ENCODE results near the gene PLA2G6.
"Not testable (repeated sequence)": the region's sequence is repeated elsewhere in the genome, so short reads cannot be mapped to it uniquely, and the experiment has no call there.

Gene PLA2G6

DNA sequence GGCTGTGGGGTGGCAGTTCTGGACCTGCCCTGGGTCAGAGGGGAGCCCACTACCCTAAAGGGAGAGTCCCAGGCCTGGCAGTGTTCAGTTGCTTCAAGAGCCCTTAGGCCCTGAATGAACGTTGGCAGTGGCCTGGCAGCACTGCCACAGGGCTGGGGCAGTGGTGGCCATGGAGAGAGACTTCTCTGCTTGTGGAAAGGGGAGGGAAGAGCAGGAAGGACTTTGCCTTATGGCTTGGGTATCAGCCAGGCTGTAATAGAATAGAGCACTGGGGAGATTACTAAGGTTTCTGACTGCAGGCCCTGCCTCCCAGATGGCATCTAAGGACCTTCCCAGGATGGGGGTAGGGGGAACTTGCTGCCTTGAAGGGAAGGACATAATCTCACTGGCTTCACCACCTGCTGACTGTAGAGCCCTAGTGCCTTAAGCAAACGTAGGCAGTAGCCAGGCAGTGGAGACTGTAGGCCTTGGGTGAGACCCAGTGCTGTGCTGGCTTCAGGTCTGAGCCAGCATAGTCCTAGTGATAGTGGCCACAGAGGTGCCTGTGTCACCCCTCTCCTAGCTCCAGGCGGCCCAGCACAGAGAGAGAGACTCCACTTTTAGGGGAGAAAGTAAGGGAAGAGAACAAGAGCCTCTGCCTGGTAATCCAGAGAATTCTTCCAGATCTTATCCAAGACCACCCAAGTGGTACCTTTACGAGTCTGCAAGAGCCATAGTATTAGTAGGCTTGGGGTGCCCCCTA lies 27.6 kb downstream of the PLA2G6 start:
- H3K27me3 ChIP-seq (ENCODE audit: control insufficient read depth in 3 of 3, insufficient read depth in 3 of 3, low read depth in 1 of 3, low read length in 3 of 3): no peaks in the 10 kb centered on the region
- peak overlapping the region; percentile 48 for H3K18ac ChIP-seq (ENCODE audit: low read length)
- peaks cover 0 to 4% of the 10 kb centered on the region in 2 donors for H3K9me3 ChIP-seq (replicated peaks in 1 of 2; ENCODE audit: control insufficient read depth in 2 of 2, insufficient read depth in 1 of 2, low read depth in 1 of 2, low read length in 2 of 2)
- H3K4me2 ChIP-seq (ENCODE audit: insufficient read depth, low read length, poor library complexity, severe bottlenecking): no peak overlapping the region
- no peak overlapping the region for H3K23ac ChIP-seq (ENCODE audit: low read depth, low read length, poor library complexity)
- no peak overlapping the region for H3K9ac ChIP-seq (ENCODE audit: low read depth, low read length, poor library complexity)
- no peak overlapping the region for H2BK12ac ChIP-seq (ENCODE audit: low read length)
- no peak overlapping the region for H3K14ac ChIP-seq (ENCODE audit: low read length)
- peaks cover 3 to 8% of the 10 kb centered on the region in 2 donors for H3K4me1 ChIP-seq (ENCODE audit: control insufficient read depth in 2 of 2, insufficient read depth in 1 of 2, low read depth in 1 of 2, low read length in 2 of 2)
- no peak for DNase-seq (ENCODE audit: low spot score)
- no peak overlapping the region for H4K91ac ChIP-seq (ENCODE audit: low read depth, low read length, poor library complexity)
- H2AK5ac ChIP-seq (ENCODE audit: low read depth, low read length): peak overlapping the region; percentile 76
- no peak overlapping the region for H3K4me3 ChIP-seq (ENCODE audit: low read length in 2 of 2)
- peak overlapping the region; percentile 17 for H4K8ac ChIP-seq (ENCODE audit: low read depth, low read length)
- H2BK5ac ChIP-seq (ENCODE audit: low read length): no peak overlapping the region
- no peak overlapping the region for H3K27ac ChIP-seq (replicated peaks; ENCODE audit: low read length)
- no peak overlapping the region for H3K4ac ChIP-seq (ENCODE audit: low read length)
- no peak overlapping the region for H2BK15ac ChIP-seq (ENCODE audit: low read length)
- no peaks in the 10 kb centered on the region for H3K36me3 ChIP-seq (replicated peaks in 1 of 2; ENCODE audit: control insufficient read depth in 2 of 2, insufficient read depth in 2 of 2, low read length in 2 of 2)
- H2AFZ ChIP-seq (ENCODE audit: low read length): no peak overlapping the region
- H2BK120ac ChIP-seq (ENCODE audit: low read depth, low read length): no peak overlapping the region
- H3K79me1 ChIP-seq (ENCODE audit: low read depth, low read length): peaks cover 2% of the 10 kb centered on the region
- WGBS, 2 donors (ENCODE audit: extremely low coverage in 2 of 2, insufficient read length in 2 of 2, insufficient replicate concordance in 1 of 2): no CpG with 5 or more reads among the region's 4 CpGs

GRCh38 chr22:38151126-38151500 lies 30.5 kb downstream of the PLA2G6 start:
- H3K4me2 ChIP-seq (ENCODE audit: insufficient read depth, low read length, poor library complexity, severe bottlenecking): no peak overlapping the region
- no peak overlapping the region for H4K91ac ChIP-seq (ENCODE audit: low read depth, low read length, poor library complexity)
- H3K4me3 ChIP-seq (ENCODE audit: low read length in 2 of 2): no peak overlapping the region
- no peak overlapping the region for H2BK5ac ChIP-seq (ENCODE audit: low read length)
- H3K18ac ChIP-seq (ENCODE audit: low read length): no peak overlapping the region
- no peak overlapping the region for H2AFZ ChIP-seq (ENCODE audit: low read length)
- no peak overlapping the region for H3K4ac ChIP-seq (ENCODE audit: low read length)
- H2BK15ac ChIP-seq (ENCODE audit: low read length): no peak overlapping the region
- no peak overlapping the region for H2BK12ac ChIP-seq (ENCODE audit: low read length)
- H3K9me3 ChIP-seq (replicated peaks in 1 of 2; ENCODE audit: control insufficient read depth in 2 of 2, insufficient read depth in 1 of 2, low read depth in 1 of 2, low read length in 2 of 2): peaks cover 0 to 4% of the 10 kb centered on the region in 2 donors
- H3K9ac ChIP-seq (ENCODE audit: low read depth, low read length, poor library complexity): no peak overlapping the region
- no peak overlapping the region for H3K27ac ChIP-seq (replicated peaks; ENCODE audit: low read length)
- H2AK5ac ChIP-seq (ENCODE audit: low read depth, low read length): no peak overlapping the region
- WGBS, 2 donors (ENCODE audit: extremely low coverage in 2 of 2, insufficient read length in 2 of 2, insufficient replicate concordance in 1 of 2): no CpG with 5 or more reads among the region's 8 CpGs
- H2BK120ac ChIP-seq (ENCODE audit: low read depth, low read length): no peak overlapping the region
- no peaks in the 10 kb centered on the region for H3K27me3 ChIP-seq (ENCODE audit: control insufficient read depth in 3 of 3, insufficient read depth in 3 of 3, low read depth in 1 of 3, low read length in 3 of 3)
- no peak for DNase-seq (ENCODE audit: low spot score)
- peaks cover 2% of the 10 kb centered on the region for H3K79me1 ChIP-seq (ENCODE audit: low read depth, low read length)
- no peak overlapping the region for H4K8ac ChIP-seq (ENCODE audit: low read depth, low read length)
- no peak overlapping the region for H3K14ac ChIP-seq (ENCODE audit: low read length)
- peaks cover 3 to 10% of the 10 kb centered on the region in 2 donors for H3K4me1 ChIP-seq (ENCODE audit: control insufficient read depth in 2 of 2, insufficient read depth in 1 of 2, low read depth in 1 of 2, low read length in 2 of 2)
- H3K23ac ChIP-seq (ENCODE audit: low read depth, low read length, poor library complexity): no peak overlapping the region
- no peaks in the 10 kb centered on the region for H3K36me3 ChIP-seq (replicated peaks in 1 of 2; ENCODE audit: control insufficient read depth in 2 of 2, insufficient read depth in 2 of 2, low read length in 2 of 2)

GRCh38 chr22:38148245-38148644 lies 33.4 kb downstream of the PLA2G6 start:
- Histone ChIP-seq H3K14ac (ENCODE audit: low read length) (no peak overlapping the region), H2BK120ac (ENCODE audit: low read depth, low read length) (no peak overlapping the region), H3K79me1 (ENCODE audit: low read depth, low read length) (peaks cover 3% of the 10 kb centered on the region), H4K8ac (ENCODE audit: low read depth, low read length) (no peak overlapping the region), H2BK12ac (ENCODE audit: low read length) (no peak overlapping the region), H3K27me3 (ENCODE audit: control insufficient read depth in 3 of 3, insufficient read depth in 3 of 3, low read depth in 1 of 3, low read length in 3 of 3) (no peaks in the 10 kb centered on the region), H2BK5ac (ENCODE audit: low read length) (no peak overlapping the region), H2AFZ (ENCODE audit: low read length) (no peak overlapping the region), H4K91ac (ENCODE audit: low read depth, low read length, poor library complexity) (no peak overlapping the region), H3K9me3 (replicated peaks in 1 of 2; ENCODE audit: control insufficient read depth in 2 of 2, insufficient read depth in 1 of 2, low read depth in 1 of 2, low read length in 2 of 2) (no peaks in the 10 kb centered on the region), H3K4me2 (ENCODE audit: insufficient read depth, low read length, poor library complexity, severe bottlenecking) (no peak overlapping the region), H3K36me3 (replicated peaks in 1 of 2; ENCODE audit: control insufficient read depth in 2 of 2, insufficient read depth in 2 of 2, low read length in 2 of 2) (no peaks in the 10 kb centered on the region), H3K18ac (ENCODE audit: low read length) (no peak overlapping the region), H3K9ac (ENCODE audit: low read depth, low read length, poor library complexity) (no peak overlapping the region), H3K4ac (ENCODE audit: low read length) (no peak overlapping the region), H3K27ac (replicated peaks; ENCODE audit: low read length) (no peak overlapping the region), H3K4me3 (ENCODE audit: low read length in 2 of 2) (no peak overlapping the region), H2BK15ac (ENCODE audit: low read length) (no peak overlapping the region), H3K23ac (ENCODE audit: low read depth, low read length, poor library complexity) (no peak overlapping the region), H3K4me1 (ENCODE audit: control insufficient read depth in 2 of 2, insufficient read depth in 1 of 2, low read depth in 1 of 2, low read length in 2 of 2) (peaks cover 3 to 4% of the 10 kb centered on the region in 2 donors), H2AK5ac (ENCODE audit: low read depth, low read length) (no peak overlapping the region)
- no peak for DNase-seq (ENCODE audit: low spot score)
- no CpG with 5 or more reads among the region's 5 CpGs for WGBS, 2 donors (ENCODE audit: extremely low coverage in 2 of 2, insufficient read length in 2 of 2, insufficient replicate concordance in 1 of 2)

- not testable (repeated sequence) for H3K9ac ChIP-seq (ENCODE audit: low read depth, low read length, poor library complexity); H3K4me1 ChIP-seq (ENCODE audit: control insufficient read depth in 2 of 2, insufficient read depth in 1 of 2, low read depth in 1 of 2, low read length in 2 of 2); H2BK12ac ChIP-seq (ENCODE audit: low read length); H2AFZ ChIP-seq (ENCODE audit: low read length); H3K9me3 ChIP-seq (replicated peaks in 1 of 2; ENCODE audit: control insufficient read depth in 2 of 2, insufficient read depth in 1 of 2, low read depth in 1 of 2, low read length in 2 of 2); H2BK120ac ChIP-seq (ENCODE audit: low read depth, low read length); H3K4ac ChIP-seq (ENCODE audit: low read length); H3K36me3 ChIP-seq (replicated peaks in 1 of 2; ENCODE audit: control insufficient read depth in 2 of 2, insufficient read depth in 2 of 2, low read length in 2 of 2); H2BK15ac ChIP-seq (ENCODE audit: low read length); H3K79me1 ChIP-seq (ENCODE audit: low read depth, low read length); H3K4me3 ChIP-seq (ENCODE audit: low read length in 2 of 2); H3K23ac ChIP-seq (ENCODE audit: low read depth, low read length, poor library complexity); H3K27me3 ChIP-seq (ENCODE audit: control insufficient read depth in 3 of 3, insufficient read depth in 3 of 3, low read depth in 1 of 3, low read length in 3 of 3); H4K91ac ChIP-seq (ENCODE audit: low read depth, low read length, poor library complexity); H2AK5ac ChIP-seq (ENCODE audit: low read depth, low read length); H2BK5ac ChIP-seq (ENCODE audit: low read length); H3K14ac ChIP-seq (ENCODE audit: low read length); H4K8ac ChIP-seq (ENCODE audit: low read depth, low read length); H3K4me2 ChIP-seq (ENCODE audit: insufficient read depth, low read length, poor library complexity, severe bottlenecking); DNase-seq (ENCODE audit: low spot score); H3K18ac ChIP-seq (ENCODE audit: low read length); H3K27ac ChIP-seq (replicated peaks; ENCODE audit: low read length)
- WGBS, 2 donors (ENCODE audit: extremely low coverage in 2 of 2, insufficient read length in 2 of 2, insufficient replicate concordance in 1 of 2): no CpG with 5 or more reads among the region's 3 CpGs
Observed at GRCh38 chr22:38146166-38146565, 35.5 kb downstream of the PLA2G6 start.

Measured in neuronal stem cell (in vitro differentiated cells).